ENCODE results near the gene PRKAB1.
"Not testable (repeated sequence)": the region's sequence is repeated elsewhere in the genome, so short reads cannot be mapped to it uniquely, and the experiment has no call there.

The PRKAB1 gene

DNA sequence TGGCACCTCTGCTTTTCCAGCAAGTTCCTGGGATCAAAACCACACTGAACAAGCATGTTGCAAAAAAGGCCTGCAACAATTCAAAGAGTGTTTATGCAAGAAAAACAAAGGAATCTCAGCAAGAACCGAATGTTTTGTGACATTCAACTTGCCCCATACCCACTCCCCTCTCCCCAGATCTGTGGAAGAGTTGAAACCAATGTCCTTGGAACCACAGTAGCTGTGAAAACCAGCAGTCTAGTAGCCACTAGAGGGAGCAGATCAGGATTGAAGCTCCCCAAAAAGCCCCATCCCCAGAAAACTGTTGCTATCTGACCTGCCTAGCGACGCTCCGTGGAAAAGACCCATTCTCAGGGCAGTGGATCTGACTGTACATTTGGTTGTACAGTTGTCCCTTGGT lies 27.1 kb downstream of the PRKAB1 start:
- H3K9ac ChIP-seq (ENCODE audit: low read length), result no peak overlapping the region
- H3K27ac ChIP-seq (ENCODE audit: low read depth, low read length), result no peak overlapping the region
- H3K4me1 ChIP-seq (ENCODE audit: control insufficient read depth, insufficient read depth, low read length), result no peaks in the 10 kb centered on the region
- peaks cover 72% of the 10 kb centered on the region for H3K36me3 ChIP-seq (ENCODE audit: control insufficient read depth, insufficient read depth, low read length)
- H3K4me3 ChIP-seq (ENCODE audit: low read depth, low read length), result no peak overlapping the region
- H3K9me3 ChIP-seq (ENCODE audit: control insufficient read depth, insufficient read depth, low read depth, low read length), result no peaks in the 10 kb centered on the region
- H3K27me3 ChIP-seq (ENCODE audit: control insufficient read depth, insufficient read depth, low read length), result no peaks in the 10 kb centered on the region

- H3K9ac ChIP-seq (ENCODE audit: low read length), result no peak overlapping the region
- no peaks in the 10 kb centered on the region for H3K9me3 ChIP-seq (ENCODE audit: control insufficient read depth, insufficient read depth, low read depth, low read length)
- no peaks in the 10 kb centered on the region for H3K4me1 ChIP-seq (ENCODE audit: control insufficient read depth, insufficient read depth, low read length)
- no peak overlapping the region for H3K27ac ChIP-seq (ENCODE audit: low read depth, low read length)
- H3K4me3 ChIP-seq (ENCODE audit: low read depth, low read length), result no peak overlapping the region
- no peaks in the 10 kb centered on the region for H3K27me3 ChIP-seq (ENCODE audit: control insufficient read depth, insufficient read depth, low read length)
- peaks cover 75% of the 10 kb centered on the region for H3K36me3 ChIP-seq (ENCODE audit: control insufficient read depth, insufficient read depth, low read length)
Measured at GRCh38 chr12:119696943-119697342, 29.0 kb downstream of the PRKAB1 start.

DNA sequence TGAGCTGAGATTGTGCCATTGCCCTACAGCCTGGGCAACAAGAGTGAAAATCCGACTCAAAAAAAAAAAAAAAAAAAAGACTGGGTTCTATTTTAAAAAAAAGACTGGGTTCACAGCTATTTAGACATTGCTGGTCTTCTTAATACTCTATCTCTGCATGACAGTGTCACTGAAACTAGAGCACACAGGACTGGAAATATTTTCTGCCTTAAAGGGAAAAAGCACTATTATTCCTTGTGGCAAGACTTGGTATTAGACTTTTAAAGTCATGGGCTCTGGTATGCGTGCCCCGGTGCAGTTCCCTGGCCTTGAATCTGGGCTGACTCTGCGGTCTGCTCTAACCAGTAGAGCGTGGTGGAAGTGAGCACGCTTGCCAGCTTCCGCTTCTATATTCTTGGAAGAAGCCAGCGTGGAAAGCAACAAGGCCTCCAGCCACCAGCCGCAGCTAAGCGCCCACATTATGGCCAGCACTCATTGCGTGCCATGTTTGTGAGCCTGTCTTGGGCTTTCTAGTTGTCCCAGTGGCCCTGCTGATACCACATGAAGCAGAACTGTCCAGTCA lies 31.3 kb downstream of the PRKAB1 start:
- Histone ChIP-seq H3K27me3 (ENCODE audit: control insufficient read depth, insufficient read depth, low read length) (no peaks in the 10 kb centered on the region), H3K9me3 (ENCODE audit: control insufficient read depth, insufficient read depth, low read depth, low read length) (no peaks in the 10 kb centered on the region), H3K27ac (ENCODE audit: low read depth, low read length) (no peak overlapping the region), H3K4me3 (ENCODE audit: low read depth, low read length) (no peak overlapping the region), H3K36me3 (ENCODE audit: control insufficient read depth, insufficient read depth, low read length) (peaks cover 76% of the 10 kb centered on the region), H3K9ac (ENCODE audit: low read length) (no peak overlapping the region), H3K4me1 (ENCODE audit: control insufficient read depth, insufficient read depth, low read length) (no peaks in the 10 kb centered on the region)

- Histone ChIP-seq H3K9ac (ENCODE audit: low read length) (no peak overlapping the region), H3K4me3 (ENCODE audit: low read depth, low read length) (no peak overlapping the region), H3K27ac (ENCODE audit: low read depth, low read length) (no peak overlapping the region), H3K4me1 (ENCODE audit: control insufficient read depth, insufficient read depth, low read length) (no peaks in the 10 kb centered on the region), H3K27me3 (ENCODE audit: control insufficient read depth, insufficient read depth, low read length) (no peaks in the 10 kb centered on the region), H3K36me3 (ENCODE audit: control insufficient read depth, insufficient read depth, low read length) (peaks cover 77% of the 10 kb centered on the region), H3K9me3 (ENCODE audit: control insufficient read depth, insufficient read depth, low read depth, low read length) (no peaks in the 10 kb centered on the region)
Measured at GRCh38 chr12:119700078-119700477, 32.1 kb downstream of the PRKAB1 start.

- Histone ChIP-seq H3K27me3 (ENCODE audit: control insufficient read depth, insufficient read depth, low read length) (no peaks in the 10 kb centered on the region), H3K27ac (ENCODE audit: low read depth, low read length) (no peak overlapping the region), H3K36me3 (ENCODE audit: control insufficient read depth, insufficient read depth, low read length) (peaks cover 82% of the 10 kb centered on the region), H3K9me3 (ENCODE audit: control insufficient read depth, insufficient read depth, low read depth, low read length) (no peaks in the 10 kb centered on the region), H3K4me3 (ENCODE audit: low read depth, low read length) (no peak overlapping the region), H3K9ac (ENCODE audit: low read length) (no peak overlapping the region), H3K4me1 (ENCODE audit: control insufficient read depth, insufficient read depth, low read length) (no peaks in the 10 kb centered on the region)
Measured at GRCh38 chr12:119704065-119704747, 36.3 kb downstream of the PRKAB1 start.

GRCh38 chr12:119705182-119705581 lies 37.2 kb downstream of the PRKAB1 start:
- Histone ChIP-seq H3K36me3 (ENCODE audit: control insufficient read depth, insufficient read depth, low read length) (peaks cover 82% of the 10 kb centered on the region), H3K9me3 (ENCODE audit: control insufficient read depth, insufficient read depth, low read depth, low read length) (no peaks in the 10 kb centered on the region), H3K27me3 (ENCODE audit: control insufficient read depth, insufficient read depth, low read length) (no peaks in the 10 kb centered on the region), H3K27ac (ENCODE audit: low read depth, low read length) (no peak overlapping the region), H3K9ac (ENCODE audit: low read length) (no peak overlapping the region), H3K4me3 (ENCODE audit: low read depth, low read length) (no peak overlapping the region), H3K4me1 (ENCODE audit: control insufficient read depth, insufficient read depth, low read length) (no peaks in the 10 kb centered on the region)

GRCh38 chr12:119706427-119706826 lies 38.5 kb downstream of the PRKAB1 start:
- not testable (repeated sequence) for H3K4me1 ChIP-seq (ENCODE audit: control insufficient read depth, insufficient read depth, low read length); H3K4me3 ChIP-seq (ENCODE audit: low read depth, low read length); H3K9me3 ChIP-seq (ENCODE audit: control insufficient read depth, insufficient read depth, low read depth, low read length); H3K27me3 ChIP-seq (ENCODE audit: control insufficient read depth, insufficient read depth, low read length); H3K9ac ChIP-seq (ENCODE audit: low read length); H3K27ac ChIP-seq (ENCODE audit: low read depth, low read length)
- peaks cover 85% of the 10 kb centered on the region for H3K36me3 ChIP-seq (ENCODE audit: control insufficient read depth, insufficient read depth, low read length)

DNA sequence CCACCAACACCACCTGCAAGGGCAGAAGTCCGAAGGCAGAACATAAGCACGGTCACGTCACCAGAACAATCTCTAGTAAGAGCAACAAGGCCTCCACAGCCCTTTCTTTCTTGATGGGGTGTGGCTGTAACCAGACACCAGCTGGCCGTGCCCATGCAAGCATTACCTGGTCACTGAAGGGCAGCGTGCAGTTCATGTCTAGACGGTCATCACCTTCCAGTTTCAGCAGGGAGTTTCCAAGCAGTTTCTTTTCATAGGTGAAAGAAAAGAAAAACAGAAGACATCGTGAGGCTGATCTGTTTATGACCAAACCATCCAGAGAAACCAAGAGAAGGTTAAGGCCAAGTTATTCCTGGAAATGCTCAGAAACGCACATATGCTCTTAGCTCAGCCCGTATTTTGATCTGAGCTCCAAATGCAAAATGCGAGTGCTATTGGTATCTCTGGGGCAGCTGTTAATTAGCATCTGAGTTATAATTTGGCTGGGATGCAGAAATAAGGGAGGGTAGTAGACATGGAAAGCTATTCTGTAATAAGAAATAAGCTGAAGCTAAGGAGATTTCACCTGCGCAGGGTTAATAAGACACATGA lies 42.5 kb downstream of the PRKAB1 start:
- no peaks in the 10 kb centered on the region for H3K9me3 ChIP-seq (ENCODE audit: control insufficient read depth, insufficient read depth, low read depth, low read length)
- H3K4me1 ChIP-seq (ENCODE audit: control insufficient read depth, insufficient read depth, low read length), result no peaks in the 10 kb centered on the region
- H3K4me3 ChIP-seq (ENCODE audit: low read depth, low read length), result no peak overlapping the region
- H3K27me3 ChIP-seq (ENCODE audit: control insufficient read depth, insufficient read depth, low read length), result no peaks in the 10 kb centered on the region
- peaks cover 91% of the 10 kb centered on the region for H3K36me3 ChIP-seq (ENCODE audit: control insufficient read depth, insufficient read depth, low read length)
- H3K27ac ChIP-seq (ENCODE audit: low read depth, low read length), result no peak overlapping the region
- no peak overlapping the region for H3K9ac ChIP-seq (ENCODE audit: low read length)

GRCh38 chr12:119710965-119711551 lies 43.1 kb downstream of the PRKAB1 start:
- Histone ChIP-seq H3K36me3 (ENCODE audit: control insufficient read depth, insufficient read depth, low read length) (peaks cover 92% of the 10 kb centered on the region), H3K4me1 (ENCODE audit: control insufficient read depth, insufficient read depth, low read length) (no peaks in the 10 kb centered on the region), H3K9me3 (ENCODE audit: control insufficient read depth, insufficient read depth, low read depth, low read length) (no peaks in the 10 kb centered on the region), H3K4me3 (ENCODE audit: low read depth, low read length) (no peak overlapping the region), H3K27me3 (ENCODE audit: control insufficient read depth, insufficient read depth, low read length) (no peaks in the 10 kb centered on the region), H3K27ac (ENCODE audit: low read depth, low read length) (no peak overlapping the region), H3K9ac (ENCODE audit: low read length) (no peak overlapping the region)

- Histone ChIP-seq H3K4me3 (ENCODE audit: low read depth, low read length) (no peak overlapping the region), H3K27me3 (ENCODE audit: control insufficient read depth, insufficient read depth, low read length) (no peaks in the 10 kb centered on the region), H3K36me3 (ENCODE audit: control insufficient read depth, insufficient read depth, low read length) (peaks cover 89% of the 10 kb centered on the region), H3K27ac (ENCODE audit: low read depth, low read length) (no peak overlapping the region), H3K9ac (ENCODE audit: low read length) (no peak overlapping the region), H3K9me3 (ENCODE audit: control insufficient read depth, insufficient read depth, low read depth, low read length) (no peaks in the 10 kb centered on the region), H3K4me1 (ENCODE audit: control insufficient read depth, insufficient read depth, low read length) (peaks cover 4% of the 10 kb centered on the region; the same call in 1 of the 2 replicates)
Measured at GRCh38 chr12:119711693-119712092, 43.8 kb downstream of the PRKAB1 start.

- Histone ChIP-seq H3K27me3 (ENCODE audit: control insufficient read depth, insufficient read depth, low read length) (no peaks in the 10 kb centered on the region), H3K9ac (ENCODE audit: low read length) (no peak overlapping the region), H3K36me3 (ENCODE audit: control insufficient read depth, insufficient read depth, low read length) (peaks cover 83% of the 10 kb centered on the region), H3K9me3 (ENCODE audit: control insufficient read depth, insufficient read depth, low read depth, low read length) (no peaks in the 10 kb centered on the region), H3K4me3 (ENCODE audit: low read depth, low read length) (no peak overlapping the region), H3K27ac (ENCODE audit: low read depth, low read length) (no peak overlapping the region), H3K4me1 (ENCODE audit: control insufficient read depth, insufficient read depth, low read length) (peaks cover 6% of the 10 kb centered on the region; the same call in 1 of the 2 replicates)
Measured at GRCh38 chr12:119712721-119713120, 44.8 kb downstream of the PRKAB1 start.

All from HUES6 (cell line).